CD4-positive, alpha-beta T cell (primary cell): ENCODE data around the gene KDM1B. TPM values are rescaled to one million over a fixed set of nuclear protein-coding genes. Genes with fewer than 3 reads are reported as not detected.
"Not testable (repeated sequence)": the region's sequence is repeated elsewhere in the genome, so short reads cannot be mapped to it uniquely, and the experiment has no call there.

Experiments
- ATAC-seq: fragments of 200-7000 bp; cut with Tn5 transposase; one replicate; pipeline ENCODE4 v1.10.0; 2022; ENCODE audit warnings: mild to moderate bottlenecking; ENCODE audit not compliant: poor library complexity
- CTCF ChIA-PET: fragments of 350-600 bp; sonication (Branson Sonifier 250); formaldehyde crosslinking; loops from one replicate; lab custom pipeline; 2021; ENCODE audit warnings: antibody characterized with exemption, inconsistent platforms; lab: Charles Lee
- POLR2A ChIA-PET: fragments of 350-600 bp; sonication (Branson Sonifier 250); formaldehyde crosslinking; loops from one replicate; lab custom pipeline; 2021; ENCODE audit warnings: antibody characterized with exemption, inconsistent platforms; lab: Charles Lee
- DNase-seq, 14 experiments: peaks; one replicate each; pipeline ENCODE4 v3.0.0-alpha.2; 2013 to 2020; ENCODE audit warnings: mixed read lengths in 2 of 14
- H3K27ac ChIP-seq, 2 donors: one replicate each; pipeline versions ENCODE4 v1.5.1 to v1.7.0; 2013; ENCODE audit warnings: low read length in 2 of 2, low read depth in 1 of 2, mild to moderate bottlenecking in 1 of 2
- H3K27me3 ChIP-seq, 2 experiments: 1 replicate in 1 of 2; 2 replicates in 1 of 2; pipeline versions ENCODE4 v1.6.1 to v1.7.0; 2013; ENCODE audit warnings: low read length in 2 of 2, control low read depth in 1 of 2, mild to moderate bottlenecking in 1 of 2, moderate library complexity in 1 of 2; ENCODE audit not compliant: insufficient read depth in 2 of 2, control insufficient read depth in 1 of 2
- H3K36me3 ChIP-seq: one replicate; pipeline ENCODE4 v1.6.1; 2013; ENCODE audit warnings: low read length, control low read depth; ENCODE audit not compliant: insufficient read depth
- H3K4me1 ChIP-seq: one replicate; pipeline ENCODE4 v1.6.1; 2013; ENCODE audit warnings: low read length, control low read depth; ENCODE audit not compliant: insufficient read depth
- H3K4me3 ChIP-seq: one replicate; pipeline ENCODE4 v1.5.1; 2013; ENCODE audit warnings: mild to moderate bottlenecking, low read length, moderate library complexity
- H3K9me3 ChIP-seq, 2 experiments: 1 replicate in 1 of 2; 2 replicates in 1 of 2; pipeline versions ENCODE4 v1.6.1 to v1.7.0; 2013; ENCODE audit warnings: low read length in 2 of 2, mild to moderate bottlenecking in 2 of 2, control low read depth in 1 of 2, moderate library complexity in 1 of 2; ENCODE audit not compliant: control insufficient read depth in 1 of 2, insufficient read depth in 1 of 2
- H3K27ac Mint-ChIP-seq: one replicate; pipeline ENCODE4 v1.8.0; 2020; ENCODE audit warnings: mixed read lengths
- H3K27me3 Mint-ChIP-seq: one replicate; pipeline ENCODE4 v1.8.0; 2021; ENCODE audit warnings: mixed read lengths
- H3K36me3 Mint-ChIP-seq: one replicate; pipeline ENCODE4 v1.8.0; 2021; ENCODE audit warnings: low read depth, mixed read lengths
- H3K4me1 Mint-ChIP-seq: one replicate; pipeline ENCODE4 v1.8.0; 2021; ENCODE audit warnings: low read depth, mixed read lengths
- H3K4me3 Mint-ChIP-seq: one replicate; pipeline ENCODE4 v1.8.0; 2020; ENCODE audit warnings: mild to moderate bottlenecking, mixed read lengths
- H3K9me3 Mint-ChIP-seq: one replicate; pipeline ENCODE4 v1.8.0; 2020; ENCODE audit warnings: mixed read lengths
- CTCF ChIP-seq: fragments of 200-600 bp; IDR thresholded peaks from one replicate; pipeline ENCODE4 v1.8.0; 2022; ENCODE audit warnings: antibody characterized with exemption, mild to moderate bottlenecking
- intact Hi-C, 2 experiments: fragments of 100-400 bp; cut with DNase I in 1 of 2; cut with micrococcal nuclease in 1 of 2; formaldehyde crosslinking; loops; one replicate each; pipeline versions ENCODE4 v1.15.1 to v1.9.0; 2023 to 2025; cut with DNase I, micrococcal nuclease
- total RNA-seq, 174 experiments: library from RNA in 2 of 174; stranded (reverse) in 2 of 174; gene quantifications; one replicate each; pipeline ENCODE4 v1.2.3 and lab custom pipeline; 2021 to 2026

KDM1B gene
- total RNA-seq, 2 experiments from 2014 or later = 4.4 to 6.0 TPM

GRCh38 chr6:18147616-18148015 is 7.6 kb upstream of the KDM1B start:
- ATAC-seq = no peak
- no peak overlapping the region for H3K27ac ChIP-seq
- ChIA-PET POLR2A (no interaction called here), CTCF (no interaction called here)
- Mint-ChIP-seq H3K27me3 (no peaks in the 10 kb centered on the region), H3K27ac (no peak overlapping the region), H3K4me1 (peaks cover 4% of the 10 kb centered on the region), H3K9me3 (no peaks in the 10 kb centered on the region), H3K4me3 (no peak overlapping the region), H3K36me3 (peaks cover 56% of the 10 kb centered on the region)
- no peak overlapping the region for H3K4me3 ChIP-seq
- H3K27me3 ChIP-seq = no peaks in the 10 kb centered on the region
- no peak for DNase-seq
- TF ChIP-seq CTCF = no peak
- no peaks in the 10 kb centered on the region for H3K4me1 ChIP-seq
- H3K9me3 ChIP-seq = no peaks in the 10 kb centered on the region
- intact Hi-C loops = no loop called here
- peaks cover 44% of the 10 kb centered on the region for H3K36me3 ChIP-seq

GRCh38 chr6:18148304-18149025 is 6.8 kb upstream of the KDM1B start:
- Mint-ChIP-seq H3K4me1 (peaks cover 12% of the 10 kb centered on the region), H3K27ac (no peak overlapping the region), H3K9me3 (no peaks in the 10 kb centered on the region), H3K4me3 (no peak overlapping the region), H3K27me3 (no peaks in the 10 kb centered on the region), H3K36me3 (peaks cover 47% of the 10 kb centered on the region)
- TF ChIP-seq CTCF = no peak
- no peak for ATAC-seq
- Histone ChIP-seq H3K4me3 (no peak overlapping the region), H3K36me3 (peaks cover 36% of the 10 kb centered on the region), H3K27me3 (no peaks in the 10 kb centered on the region), H3K9me3 (no peaks in the 10 kb centered on the region), H3K4me1 (no peaks in the 10 kb centered on the region), H3K27ac (no peak overlapping the region)
- CTCF ChIA-PET = no interaction called here
- peak in 2 of 14 experiments; percentile 27 to 41 for DNase-seq
- intact Hi-C loops = no loop called here
- POLR2A ChIA-PET = no interaction called here

- H3K9me3 Mint-ChIP-seq, H3K9me3 ChIP-seq, H3K4me3 ChIP-seq, H3K27me3 ChIP-seq, H3K4me3 Mint-ChIP-seq, H3K27me3 Mint-ChIP-seq, H3K27ac Mint-ChIP-seq, POLR2A ChIA-PET, H3K27ac ChIP-seq, DNase-seq, ATAC-seq, CTCF ChIA-PET: not testable (repeated sequence)
- H3K4me1 Mint-ChIP-seq = peaks cover 31% of the 10 kb centered on the region
- intact Hi-C loops = loop anchor here (5.0 to 10.0 kb wide), 4 partner anchors 236 to 1387 kb away; partner anchors contain the start of genes ATXN1 (in 1 of the 2) and RNF144B (in 1 of the 2)
- peaks cover 15% of the 10 kb centered on the region for H3K4me1 ChIP-seq
- H3K36me3 Mint-ChIP-seq = peaks cover 36% of the 10 kb centered on the region
- H3K36me3 ChIP-seq = peaks cover 20% of the 10 kb centered on the region
These were observed 3.8 kb upstream of the KDM1B start for GRCh38 chr6:18151391-18151790.
